MCF 10A (cell line): ENCODE data around the gene ZNF14. TPM values are rescaled to one million over a fixed set of nuclear protein-coding genes. Genes with fewer than 3 reads are reported as not detected.
"Not testable (repeated sequence)": the region's sequence is repeated elsewhere in the genome, so short reads cannot be mapped to it uniquely, and the experiment has no call there.

Source experiments
- BruUV-seq: library from RNA; stranded (reverse); fragments of 400-500 nt; replicated peaks from 2 replicates; lab custom pipeline; 2021; lab: Mats Ljungman, UMichigan
- CTCF ChIA-PET: fragments of 300-600 bp; sonication (Branson Sonifier 250); formaldehyde crosslinking; extraction: SDS; loops from one replicate; lab custom pipeline; 2021; ENCODE audit warnings: antibody characterized with exemption, inconsistent platforms; lab: Yijun Ruan, JAX
- POLR2A ChIA-PET: fragments of 300-600, 350-650 bp; sonication (Branson Sonifier 250); formaldehyde crosslinking; extraction: SDS; loops from one replicate; lab custom pipeline; 2020; ENCODE audit warnings: antibody characterized with exemption, inconsistent platforms; lab: Yijun Ruan, JAX
- DNase-seq: peaks from one replicate; pipeline ENCODE4 v3.0.0-alpha.2; 2018; ENCODE audit not compliant: unreplicated experiment
- H3K27ac Mint-ChIP-seq: one replicate; pipeline ENCODE4 v1.8.0; 2022; ENCODE audit warnings: mild to moderate bottlenecking, low read depth, mixed read lengths; ENCODE audit not compliant: unreplicated experiment
- H3K27me3 Mint-ChIP-seq: one replicate; pipeline ENCODE4 v1.8.0; 2022; ENCODE audit warnings: mixed read lengths; ENCODE audit not compliant: insufficient read depth, unreplicated experiment
- H3K36me3 Mint-ChIP-seq: one replicate; pipeline ENCODE4 v1.8.0; 2022; ENCODE audit warnings: mild to moderate bottlenecking, moderate library complexity, mixed read lengths; ENCODE audit not compliant: insufficient read depth, unreplicated experiment
- H3K4me1 Mint-ChIP-seq: one replicate; pipeline ENCODE4 v1.8.0; 2022; ENCODE audit warnings: mixed read lengths; ENCODE audit not compliant: insufficient read depth, unreplicated experiment
- H3K4me3 Mint-ChIP-seq: one replicate; pipeline ENCODE4 v1.8.0; 2022; ENCODE audit warnings: mild to moderate bottlenecking, moderate library complexity, mixed read lengths; ENCODE audit not compliant: unreplicated experiment
- H3K9me3 Mint-ChIP-seq: one replicate; pipeline ENCODE4 v1.8.0; 2022; ENCODE audit warnings: mixed read lengths; ENCODE audit not compliant: unreplicated experiment
- intact Hi-C: fragments of 100-400 bp; cut with micrococcal nuclease; formaldehyde crosslinking; loops from 2 replicates; pipeline ENCODE4 v1.14.1; 2022
- total RNA-seq: library from RNA; stranded (reverse); gene quantifications from 2 replicates; pipeline ENCODE4 v1.2.3, GENCODE V29; 2022
- TF ChIP-seq, protein P1 (sequence below): fragments of 200-600 bp; IDR thresholded peaks from one replicate; pipeline ENCODE4 v1.8.0; 2022; ENCODE audit warnings: antibody characterized with exemption, mild to moderate bottlenecking; ENCODE audit not compliant: unreplicated experiment

Gene ZNF14
- total RNA-seq, 1 experiment from 2014 or later, result 3.5 TPM

DNA sequence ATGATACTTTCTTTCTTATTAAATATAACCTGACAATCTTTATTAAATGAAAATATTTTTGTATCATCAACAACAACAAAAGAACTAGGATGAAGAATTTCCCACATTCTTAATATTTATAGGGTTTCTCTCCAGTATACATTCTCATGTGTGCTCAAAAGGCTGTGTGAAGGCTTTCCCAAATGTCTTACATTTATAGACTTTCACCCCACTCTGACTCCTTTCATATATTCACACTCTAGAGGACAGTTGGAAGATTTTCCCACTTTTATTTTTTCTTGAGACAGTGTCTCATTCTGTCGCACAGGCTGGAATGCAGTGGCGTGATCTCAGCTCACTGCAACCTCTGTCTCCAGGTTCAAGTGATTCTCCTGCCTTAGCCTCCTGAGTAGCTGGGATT lies 22.4 kb downstream of the ZNF14 start:
- Mint-ChIP-seq H3K9me3 (peaks cover 8% of the 10 kb centered on the region), H3K27me3 (no peaks in the 10 kb centered on the region), H3K4me3 (no peak overlapping the region), H3K36me3 (peaks cover 70% of the 10 kb centered on the region), H3K4me1 (no peaks in the 10 kb centered on the region), H3K27ac (no peak overlapping the region)
- ChIA-PET POLR2A (no interaction called here), CTCF (interaction anchor here (0.6 kb wide), 2 partner anchors 82 to 536 kb away, joined by 3 read pairs; partner anchors contain the start of gene LPAR2)
- intact Hi-C loops, result no loop called here
- DNase-seq, result no peak
- TF ChIP-seq, protein P1, sequence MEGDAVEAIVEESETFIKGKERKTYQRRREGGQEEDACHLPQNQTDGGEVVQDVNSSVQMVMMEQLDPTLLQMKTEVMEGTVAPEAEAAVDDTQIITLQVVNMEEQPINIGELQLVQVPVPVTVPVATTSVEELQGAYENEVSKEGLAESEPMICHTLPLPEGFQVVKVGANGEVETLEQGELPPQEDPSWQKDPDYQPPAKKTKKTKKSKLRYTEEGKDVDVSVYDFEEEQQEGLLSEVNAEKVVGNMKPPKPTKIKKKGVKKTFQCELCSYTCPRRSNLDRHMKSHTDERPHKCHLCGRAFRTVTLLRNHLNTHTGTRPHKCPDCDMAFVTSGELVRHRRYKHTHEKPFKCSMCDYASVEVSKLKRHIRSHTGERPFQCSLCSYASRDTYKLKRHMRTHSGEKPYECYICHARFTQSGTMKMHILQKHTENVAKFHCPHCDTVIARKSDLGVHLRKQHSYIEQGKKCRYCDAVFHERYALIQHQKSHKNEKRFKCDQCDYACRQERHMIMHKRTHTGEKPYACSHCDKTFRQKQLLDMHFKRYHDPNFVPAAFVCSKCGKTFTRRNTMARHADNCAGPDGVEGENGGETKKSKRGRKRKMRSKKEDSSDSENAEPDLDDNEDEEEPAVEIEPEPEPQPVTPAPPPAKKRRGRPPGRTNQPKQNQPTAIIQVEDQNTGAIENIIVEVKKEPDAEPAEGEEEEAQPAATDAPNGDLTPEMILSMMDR, result no peak
- TSS peak; percentile 11 for BruUV-seq

DNA sequence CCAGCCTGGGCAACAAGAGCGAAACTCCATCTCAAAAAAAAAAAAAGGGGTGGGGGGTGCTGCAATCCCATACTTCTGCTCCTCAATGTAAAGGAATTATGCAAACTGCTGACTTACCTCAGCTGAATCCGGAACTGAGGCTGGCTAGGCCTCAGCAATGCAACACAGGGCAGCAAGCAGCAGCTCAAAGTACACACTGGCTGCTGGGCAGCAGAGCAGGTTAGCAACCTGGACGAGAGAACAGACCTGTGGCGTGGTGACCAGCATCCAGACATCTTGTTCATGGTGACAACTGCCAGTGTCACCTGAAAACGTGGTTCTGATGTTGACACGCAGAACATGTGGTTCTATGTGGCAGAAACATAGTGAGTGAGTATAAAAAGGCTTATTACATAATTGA lies 28.1 kb downstream of the ZNF14 start:
- H3K36me3 Mint-ChIP-seq, result peaks cover 27% of the 10 kb centered on the region
- BruUV-seq, result no TSS peak
- CTCF ChIA-PET, result interaction anchor here (0.6 kb wide), 1 partner anchor 13 kb away, joined by 3 read pairs; no protein-coding TSS in a partner anchor
- TF ChIP-seq, protein P1, result no peak
- peaks cover 4% of the 10 kb centered on the region for H3K9me3 Mint-ChIP-seq
- POLR2A ChIA-PET, result interaction anchor here (0.8 kb wide), 1 partner anchor 28 kb away, joined by 3 read pairs; no protein-coding TSS in a partner anchor
- H3K27ac Mint-ChIP-seq, result no peak overlapping the region
- no peaks in the 10 kb centered on the region for H3K27me3 Mint-ChIP-seq
- intact Hi-C loops, result no loop called here
- H3K4me3 Mint-ChIP-seq, result no peak overlapping the region
- no peak for DNase-seq
- H3K4me1 Mint-ChIP-seq, result no peaks in the 10 kb centered on the region

DNA sequence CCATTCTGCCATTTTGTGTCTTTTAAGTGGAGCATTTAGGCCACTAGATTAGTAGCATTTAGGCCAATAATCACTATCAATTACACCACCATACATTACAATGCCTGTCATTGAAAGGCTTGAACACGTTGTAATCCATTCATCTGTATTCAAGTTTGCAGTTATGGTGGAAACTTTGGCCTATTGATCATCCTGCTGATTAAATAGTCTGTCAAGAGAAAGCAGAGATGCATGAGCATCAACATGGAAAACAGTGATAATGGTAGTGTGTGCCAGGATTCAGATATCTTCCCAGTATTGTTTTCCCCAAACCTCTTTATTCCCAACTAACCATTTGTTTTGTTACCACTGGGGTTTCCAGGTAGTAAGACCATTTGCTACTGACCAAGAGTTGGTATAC lies 32.4 kb downstream of the ZNF14 start:
- H3K27ac Mint-ChIP-seq, H3K4me3 Mint-ChIP-seq, intact Hi-C loops, H3K4me1 Mint-ChIP-seq, H3K27me3 Mint-ChIP-seq, H3K36me3 Mint-ChIP-seq, CTCF ChIA-PET, DNase-seq, H3K9me3 Mint-ChIP-seq, BruUV-seq: not testable (repeated sequence)
- POLR2A ChIA-PET, result interaction anchor here (0.5 kb wide), 1 partner anchor 56 kb away, joined by 3 read pairs; no protein-coding TSS in a partner anchor

DNA sequence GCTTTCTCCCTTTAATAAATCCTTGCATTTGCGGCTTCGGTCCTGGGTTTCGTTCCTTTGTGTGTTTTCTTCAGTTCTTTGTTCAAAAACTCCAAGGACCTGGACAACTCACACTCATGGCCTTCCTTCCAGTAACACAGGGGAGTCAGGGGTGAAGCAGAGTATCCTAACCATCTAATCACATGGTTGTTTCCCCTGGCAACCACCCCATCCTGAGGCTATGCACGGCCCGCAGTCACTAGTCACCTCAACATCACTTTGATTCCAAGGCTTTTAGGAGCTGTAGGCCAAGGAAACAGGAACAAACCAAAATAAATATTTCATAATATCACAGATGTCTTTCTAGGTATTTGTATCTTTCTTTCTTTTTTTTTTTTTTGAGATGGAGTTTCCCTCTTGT lies 35.3 kb downstream of the ZNF14 start:
- POLR2A ChIA-PET, result no interaction called here
- no peak overlapping the region for H3K27ac Mint-ChIP-seq
- CTCF ChIA-PET, result no interaction called here

More for the DNA sequence above, 35.3 kb downstream of the ZNF14 start:
- no peak overlapping the region for H3K4me3 Mint-ChIP-seq
- no peak for DNase-seq
- TF ChIP-seq, protein P1, result no peak
- intact Hi-C loops, result no loop called here
- no peaks in the 10 kb centered on the region for H3K27me3 Mint-ChIP-seq
- BruUV-seq, result no TSS peak
- no peaks in the 10 kb centered on the region for H3K36me3 Mint-ChIP-seq
- H3K9me3 Mint-ChIP-seq, result no peaks in the 10 kb centered on the region
- no peaks in the 10 kb centered on the region for H3K4me1 Mint-ChIP-seq
